NCI-H2107 treated with DMSO at 0.1 percent for 48 hours (cell line): Measurements from ENCODE around the gene CEP112.
"Not testable (repeated sequence)": the region's sequence is repeated elsewhere in the genome, so short reads cannot be mapped to it uniquely, and the experiment has no call there.

Experiments used
- DNase-seq: peaks from one replicate; lab custom pipeline; 2025; ENCODE audit not compliant: unreplicated experiment; lab: John Stamatoyannopoulos, UW

Gene CEP112

GRCh38 chr17:66085221-66085620 is 106.7 kb downstream of the CEP112 start:
- no peak for DNase-seq

GRCh38 chr17:66080670-66081069 is 111.3 kb downstream of the CEP112 start:
- DNase-seq: not testable (repeated sequence)

GRCh38 chr17:66076546-66077190 is 115.3 kb downstream of the CEP112 start:
- DNase-seq: no peak

- no peak for DNase-seq
These were observed 118.5 kb downstream of the CEP112 start for GRCh38 chr17:66073384-66073783.

- no peak for DNase-seq
These were observed 128.2 kb downstream of the CEP112 start for GRCh38 chr17:66063686-66064085.

GRCh38 chr17:66056148-66056547 is 135.8 kb downstream of the CEP112 start:
- DNase-seq: no peak

GRCh38 chr17:66054242-66054641 is 137.7 kb downstream of the CEP112 start:
- no peak for DNase-seq

- no peak for DNase-seq
These were observed 147.8 kb downstream of the CEP112 start for GRCh38 chr17:66044083-66044482.

GRCh38 chr17:66043419-66043818 is 148.5 kb downstream of the CEP112 start:
- no peak for DNase-seq

GRCh38 chr17:66040402-66040801 is 151.5 kb downstream of the CEP112 start:
- no peak for DNase-seq

- DNase-seq: no peak
These were observed 153.8 kb downstream of the CEP112 start for GRCh38 chr17:66038125-66038524.

- DNase-seq: no peak
These were observed 154.7 kb downstream of the CEP112 start for GRCh38 chr17:66037221-66037620.

GRCh38 chr17:66032082-66032712 is 159.7 kb downstream of the CEP112 start:
- no peak for DNase-seq

- DNase-seq: no peak
These were observed 166.4 kb downstream of the CEP112 start for GRCh38 chr17:66025551-66025950.

GRCh38 chr17:66021757-66022156 is 170.2 kb downstream of the CEP112 start:
- no peak for DNase-seq

GRCh38 chr17:66018786-66019185 is 173.1 kb downstream of the CEP112 start:
- DNase-seq: peak; percentile 14

- DNase-seq: no peak
These were observed 175.7 kb downstream of the CEP112 start for GRCh38 chr17:66016231-66016630.

GRCh38 chr17:66008680-66009079 is 183.3 kb downstream of the CEP112 start:
- DNase-seq: no peak

- no peak for DNase-seq
These were observed 185.3 kb downstream of the CEP112 start for GRCh38 chr17:66006654-66007053.

- DNase-seq: no peak
These were observed 189.1 kb downstream of the CEP112 start for GRCh38 chr17:66002812-66003211.

GRCh38 chr17:66002063-66002585 is 189.8 kb downstream of the CEP112 start:
- no peak for DNase-seq

GRCh38 chr17:66000216-66000615 is 191.7 kb downstream of the CEP112 start:
- no peak for DNase-seq

GRCh38 chr17:65998675-65999074 is 193.3 kb downstream of the CEP112 start:
- no peak for DNase-seq
